Breast epithelium (tissue), 3 donors: Measurements from ENCODE around the gene KCND3.

ENCODE experiments used
- CTCF ChIP-seq, 3 donors: fragments of 450-650 bp; IDR thresholded peaks; one replicate each; pipeline ENCODE4 v1.5.1; 2016 to 2017; ENCODE audit warnings: antibody characterized with exemption in 3 of 3, mild to moderate bottlenecking in 3 of 3, moderate library complexity in 3 of 3
- POLR2AphosphoS5 ChIP-seq, 3 donors: sonication (generic); formaldehyde crosslinking; IDR thresholded peaks; one replicate each; pipeline ENCODE4 v1.6.1; 2017; ENCODE audit warnings: antibody characterized with exemption in 3 of 3

- no peak for TF ChIP-seq CTCF (IDR thresholded peaks at IDR 0.05)
- no peak for TF ChIP-seq POLR2AphosphoS5 (IDR thresholded peaks at IDR 0.05)
These were observed 50.9 kb downstream of the KCND3 start for GRCh38 chr1:111938536-111938935.
